HCT116 (cell line): ENCODE results near the gene ERG. TPM values are rescaled to one million over a fixed set of nuclear protein-coding genes. Genes with fewer than 3 reads are reported as not detected.

Experiments
- ATAC-seq: fragments of 200-7000 bp; cut with Tn5 transposase; 2 replicates; pipeline ENCODE4 v1.9.1; 2020; ENCODE audit warnings: mild to moderate bottlenecking, moderate library complexity
- BruUV-seq: library from RNA; stranded (reverse); fragments of 400-500 nt; replicated peaks from 2 replicates; lab custom pipeline; 2021; lab: Mats Ljungman, UMichigan
- CTCF ChIA-PET: fragments of 300-600 bp; sonication (Branson Sonifier 250); formaldehyde crosslinking; loops from one replicate; lab custom pipeline; 2021; ENCODE audit warnings: antibody characterized with exemption; lab: Charles Lee
- POLR2A ChIA-PET: fragments of 300-600, 350-600 bp; sonication (Branson Sonifier 250); formaldehyde crosslinking; loops from one replicate; lab custom pipeline; 2021; ENCODE audit warnings: antibody characterized with exemption; lab: Charles Lee
- RAD21 ChIA-PET, 2 experiments: fragments of 300-600 bp; sonication (Branson Sonifier 250); formaldehyde crosslinking; loops; one replicate each; lab custom pipeline; 2023; ENCODE audit warnings: low total read pairs in 2 of 2; ENCODE audit not compliant: uncharacterized antibody in 2 of 2, unreplicated experiment in 2 of 2, low non-redundant PET in 1 of 2; lab: Charles Lee
- DNase-seq: peaks from one replicate; pipeline ENCODE4 v3.0.0-alpha.2; 2010; ENCODE audit warnings: low read depth, low spot score
- H2AFZ ChIP-seq: fragments of 200-600 bp; shearing (Covaris generic), sonication (generic); 2 replicates; pipeline ENCODE4 v1.6.1; 2017; ENCODE audit warnings: low read depth, mixed run types, mixed read lengths, antibody characterized with exemption, low read length; ENCODE audit not compliant: poor library complexity, severe bottlenecking
- H3K27ac ChIP-seq: 2 replicates; pipeline ENCODE4 v1.5.1; 2012; ENCODE audit warnings: low read depth, low read length
- H3K27me3 ChIP-seq: fragments of 200-600 bp; sonication (generic); 2 replicates; pipeline ENCODE4 v1.6.1; 2016; ENCODE audit warnings: mixed run types, low read length, mixed read lengths; ENCODE audit not compliant: insufficient read depth
- H3K36me3 ChIP-seq, 2 experiments: fragments of 200-500 bp in 1 of 2; fragments of 200-600 bp in 1 of 2; sonication (Bioruptor generic) in 1 of 2; sonication (generic) in 1 of 2; 2 replicates each; pipeline versions ENCODE4 v1.5.1 to v1.6.1; 2014 to 2016; ENCODE audit warnings: low read length in 2 of 2, inconsistent platforms in 1 of 2, mixed read lengths in 1 of 2, mixed run types in 1 of 2; ENCODE audit not compliant: insufficient read depth in 2 of 2, control insufficient read depth in 1 of 2
- H3K4me1 ChIP-seq, 2 experiments: fragments of 200-600 bp in 1 of 2; sonication (generic) in 1 of 2; 2 replicates each; pipeline versions ENCODE4 v1.5.1 to v1.6.1; 2012 to 2017; ENCODE audit warnings: low read length in 2 of 2, inconsistent platforms in 1 of 2, mild to moderate bottlenecking in 1 of 2, mixed read lengths in 1 of 2, mixed run types in 1 of 2, moderate library complexity in 1 of 2; ENCODE audit not compliant: insufficient read depth in 2 of 2, control insufficient read depth in 1 of 2
- H3K4me2 ChIP-seq: fragments of 200-600 bp; sonication (generic); 2 replicates; pipeline ENCODE4 v1.6.1; 2017; ENCODE audit warnings: mixed run types, low read length, mixed read lengths
- H3K4me3 ChIP-seq, 2 experiments: fragments of 200-600 bp in 1 of 2; sonication (generic) in 1 of 2; replicated peaks in 1 of 2; 2 replicates each; pipeline ENCODE4 v1.5.1; 2011 to 2016; ENCODE audit warnings: low read length in 2 of 2, control low read depth in 1 of 2, low read depth in 1 of 2, mild to moderate bottlenecking in 1 of 2, mixed read lengths in 1 of 2, mixed run types in 1 of 2
- H3K79me2 ChIP-seq: fragments of 200-600 bp; sonication (generic); 2 replicates; pipeline ENCODE4 v1.6.1; 2017; ENCODE audit warnings: mild to moderate bottlenecking, mixed run types, low read length, moderate library complexity, mixed read lengths; ENCODE audit not compliant: insufficient read depth
- H3K9ac ChIP-seq: fragments of 200-600 bp; sonication (generic); 2 replicates; pipeline ENCODE4 v1.6.1; 2016; ENCODE audit warnings: low read length, mixed read lengths
- H3K9me2 ChIP-seq: fragments of 200-600 bp; sonication (generic), shearing (Covaris generic); 2 replicates; pipeline ENCODE4 v1.6.1; 2017; ENCODE audit warnings: mixed run types, mild to moderate bottlenecking, moderate library complexity; ENCODE audit not compliant: insufficient read depth
- H3K9me3 ChIP-seq, 2 experiments: fragments of 200-500 bp in 1 of 2; fragments of 200-600 bp in 1 of 2; sonication (Bioruptor generic) in 1 of 2; sonication (generic) in 1 of 2; 2 replicates each; pipeline ENCODE4 v1.6.1; 2014 to 2017; ENCODE audit warnings: low read length in 2 of 2, mixed read lengths in 2 of 2, inconsistent platforms in 1 of 2, low read depth in 1 of 2, mild to moderate bottlenecking in 1 of 2, mixed run types in 1 of 2, moderate library complexity in 1 of 2; ENCODE audit not compliant: control insufficient read depth in 1 of 2, insufficient read depth in 1 of 2
- H4K20me1 ChIP-seq: fragments of 200-600 bp; sonication (generic), shearing (Covaris generic); 2 replicates; pipeline ENCODE4 v1.6.1; 2017; ENCODE audit warnings: mixed run types, mild to moderate bottlenecking, moderate library complexity; ENCODE audit not compliant: insufficient read depth
- CBX3 ChIP-seq: IDR thresholded peaks from 2 replicates; pipeline ENCODE4 v1.6.1; 2012; ENCODE audit warnings: low read depth
- CEBPB ChIP-seq: IDR thresholded peaks from 2 replicates; pipeline ENCODE4 v1.6.1; 2012; ENCODE audit warnings: low read depth
- EGR1 ChIP-seq: IDR thresholded peaks from 2 replicates; pipeline ENCODE4 v1.6.1; 2012; ENCODE audit warnings: low read depth
- ELF1 ChIP-seq: IDR thresholded peaks from 2 replicates; pipeline ENCODE4 v1.6.1; 2012; ENCODE audit warnings: low read depth, borderline replicate concordance
- EZH2 ChIP-seq: fragments of 200-600 bp; sonication (generic); IDR thresholded peaks from 2 replicates; pipeline ENCODE4 v1.6.1; 2017; ENCODE audit warnings: antibody characterized with exemption, mixed run types
- EZH2phosphoT487 ChIP-seq: fragments of 200-600 bp; IDR thresholded peaks from 2 replicates; pipeline ENCODE4 v1.6.1; 2018; ENCODE audit warnings: antibody characterized with exemption, borderline replicate concordance
- FOSL1 ChIP-seq: IDR thresholded peaks from 2 replicates; pipeline ENCODE4 v1.6.1; 2012; ENCODE audit warnings: low read depth
- JUND ChIP-seq: IDR thresholded peaks from 2 replicates; pipeline ENCODE4 v1.6.1; 2012
- POLR2A ChIP-seq: IDR thresholded peaks from 2 replicates; pipeline ENCODE4 v1.7.0; 2011; ENCODE audit warnings: borderline replicate concordance; ENCODE audit not compliant: insufficient read depth, insufficient read length; ENCODE audit errors: extremely low read depth
- RAD21 ChIP-seq: IDR thresholded peaks from 2 replicates; pipeline ENCODE4 v1.6.1; 2012; ENCODE audit warnings: low read depth, mild to moderate bottlenecking
- SP1 ChIP-seq: IDR thresholded peaks from 2 replicates; pipeline ENCODE4 v1.6.1; 2012; ENCODE audit warnings: low read depth
- SRF ChIP-seq: IDR thresholded peaks from 2 replicates; pipeline ENCODE4 v1.6.1; 2012; ENCODE audit warnings: low read depth
- TCF7L2 ChIP-seq: IDR thresholded peaks from 2 replicates; pipeline ENCODE4 v1.7.0; 2011; ENCODE audit warnings: borderline replicate concordance, inconsistent platforms; ENCODE audit not compliant: insufficient read depth, insufficient read length; ENCODE audit errors: extremely low read depth
- YY1 ChIP-seq: IDR thresholded peaks from 2 replicates; pipeline ENCODE4 v1.6.1; 2011; ENCODE audit warnings: low read length, low read depth, moderate library complexity, mild to moderate bottlenecking; ENCODE audit not compliant: insufficient replicate concordance; ENCODE audit errors: extremely low read depth
- ZFX ChIP-seq: fragments of 450-650 bp; IDR thresholded peaks from 2 replicates; pipeline ENCODE4 v1.6.1; 2017
- ZNF274 ChIP-seq: fragments of 200-500 bp; sonication (Bioruptor generic); IDR thresholded peaks from 2 replicates; pipeline ENCODE4 v1.6.1; 2014; ENCODE audit warnings: mild to moderate bottlenecking, low read depth, low read length, inconsistent platforms
- intact Hi-C: fragments of 100-400 bp; cut with micrococcal nuclease; formaldehyde crosslinking; loops from 2 replicates; pipeline ENCODE4 v1.10.0; 2022
- total RNA-seq: library from RNA; stranded (reverse); gene quantifications from one replicate; pipeline ENCODE4 v1.2.1, GENCODE V29; 2021; ENCODE audit not compliant: unreplicated experiment
- TF ChIP-seq, protein P1 (sequence below): IDR thresholded peaks from 2 replicates; pipeline ENCODE4 v1.6.1; 2012
- TF ChIP-seq, protein P2 (sequence below): IDR thresholded peaks from 2 replicates; pipeline ENCODE4 v1.6.1; 2012
- TF ChIP-seq, protein P3 (sequence below): IDR thresholded peaks from 2 replicates; pipeline ENCODE4 v1.6.1; 2011; ENCODE audit warnings: mild to moderate bottlenecking, low read length, moderate library complexity; ENCODE audit not compliant: insufficient replicate concordance; ENCODE audit errors: extremely low read depth

ERG gene
- total RNA-seq, 1 experiment from 2014 or later = 0.17 TPM

- no peak for TF ChIP-seq SP1
- no peak for TF ChIP-seq CBX3
- TF ChIP-seq POLR2A = no peak
- no peak for TF ChIP-seq TCF7L2
- no peak for TF ChIP-seq ZFX
- no peak for TF ChIP-seq EZH2
- no peak for TF ChIP-seq ZNF274
- TF ChIP-seq, protein P1, sequence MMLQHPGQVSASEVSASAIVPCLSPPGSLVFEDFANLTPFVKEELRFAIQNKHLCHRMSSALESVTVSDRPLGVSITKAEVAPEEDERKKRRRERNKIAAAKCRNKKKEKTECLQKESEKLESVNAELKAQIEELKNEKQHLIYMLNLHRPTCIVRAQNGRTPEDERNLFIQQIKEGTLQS = no peak
- TF ChIP-seq EGR1 = no peak
- TF ChIP-seq CEBPB = no peak
Observed at GRCh38 chr21:38355353-38355752, 142.9 kb downstream of the ERG start (continued).

DNA sequence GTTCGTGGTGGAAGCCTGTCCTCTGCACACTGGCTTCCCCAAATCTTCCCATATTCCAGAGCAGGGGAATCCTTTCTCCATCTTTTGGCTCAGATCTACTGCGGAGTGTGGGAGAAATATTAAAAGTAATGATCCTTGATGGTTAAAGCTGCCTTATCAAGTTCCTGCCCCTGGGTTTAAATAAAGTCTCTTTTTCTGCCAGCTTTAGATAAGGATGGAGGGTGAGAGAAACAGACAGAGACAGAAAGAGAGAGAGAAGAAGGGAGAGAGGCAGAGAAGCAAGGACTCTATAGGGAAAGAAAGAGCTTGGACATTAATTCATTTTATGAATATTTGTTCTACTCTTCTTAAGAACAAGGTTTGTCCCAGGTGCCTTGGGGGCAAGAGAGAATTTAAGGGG is 143.5 kb downstream of the ERG start:
- no peaks in the 10 kb centered on the region for H3K9me3 ChIP-seq
- ChIA-PET RAD21 (no interaction called here), CTCF (interaction anchor here (0.8 to 1.5 kb wide), 4 partner anchors 135 to 654 kb away, joined by 3 read pairs; no protein-coding TSS in a partner anchor), POLR2A (no interaction called here)
- no peak for ATAC-seq
- no peaks in the 10 kb centered on the region for H3K36me3 ChIP-seq
- H3K4me1 ChIP-seq = no peaks in the 10 kb centered on the region; a peak in 1 of 4 replicates
- H2AFZ ChIP-seq = no peak overlapping the region
- no peak for TF ChIP-seq JUND
- TF ChIP-seq SP1 = no peak
- TF ChIP-seq EZH2 = no peak
- no peak for TF ChIP-seq CEBPB
- TF ChIP-seq SRF = no peak
- TF ChIP-seq, protein P2, sequence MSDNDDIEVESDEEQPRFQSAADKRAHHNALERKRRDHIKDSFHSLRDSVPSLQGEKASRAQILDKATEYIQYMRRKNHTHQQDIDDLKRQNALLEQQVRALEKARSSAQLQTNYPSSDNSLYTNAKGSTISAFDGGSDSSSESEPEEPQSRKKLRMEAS = no peak
- TF ChIP-seq, protein P1 = no peak
- no peak for TF ChIP-seq TCF7L2
- TF ChIP-seq ZFX = no peak
- TF ChIP-seq POLR2A = no peak
- no peak for TF ChIP-seq CBX3
- no peak for TF ChIP-seq YY1
- no peak for TF ChIP-seq ELF1
- TF ChIP-seq, protein P3, sequence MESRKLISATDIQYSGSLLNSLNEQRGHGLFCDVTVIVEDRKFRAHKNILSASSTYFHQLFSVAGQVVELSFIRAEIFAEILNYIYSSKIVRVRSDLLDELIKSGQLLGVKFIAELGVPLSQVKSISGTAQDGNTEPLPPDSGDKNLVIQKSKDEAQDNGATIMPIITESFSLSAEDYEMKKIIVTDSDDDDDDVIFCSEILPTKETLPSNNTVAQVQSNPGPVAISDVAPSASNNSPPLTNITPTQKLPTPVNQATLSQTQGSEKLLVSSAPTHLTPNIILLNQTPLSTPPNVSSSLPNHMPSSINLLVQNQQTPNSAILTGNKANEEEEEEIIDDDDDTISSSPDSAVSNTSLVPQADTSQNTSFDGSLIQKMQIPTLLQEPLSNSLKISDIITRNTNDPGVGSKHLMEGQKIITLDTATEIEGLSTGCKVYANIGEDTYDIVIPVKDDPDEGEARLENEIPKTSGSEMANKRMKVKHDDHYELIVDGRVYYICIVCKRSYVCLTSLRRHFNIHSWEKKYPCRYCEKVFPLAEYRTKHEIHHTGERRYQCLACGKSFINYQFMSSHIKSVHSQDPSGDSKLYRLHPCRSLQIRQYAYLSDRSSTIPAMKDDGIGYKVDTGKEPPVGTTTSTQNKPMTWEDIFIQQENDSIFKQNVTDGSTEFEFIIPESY = no peak
- no peak for TF ChIP-seq RAD21
- TF ChIP-seq FOSL1 = no peak
- no peak for TF ChIP-seq ZNF274
- no peak for TF ChIP-seq EZH2phosphoT487
- no peak for DNase-seq
- H4K20me1 ChIP-seq = no peaks in the 10 kb centered on the region
- no peak overlapping the region for H3K4me2 ChIP-seq
- no peak overlapping the region for H3K9ac ChIP-seq
- BruUV-seq = no TSS peak
- no peaks in the 10 kb centered on the region for H3K27me3 ChIP-seq
- H3K9me2 ChIP-seq = no peaks in the 10 kb centered on the region
- H3K27ac ChIP-seq = no peak overlapping the region
- H3K4me3 ChIP-seq = no peak overlapping the region
- H3K79me2 ChIP-seq = no peaks in the 10 kb centered on the region
- intact Hi-C loops = loop anchor here (5.0 kb wide), 1 partner anchor 642 kb away; no protein-coding TSS in a partner anchor
